ENCODE data around the gene PSKH1. TPM values are rescaled to one million over a fixed set of nuclear protein-coding genes. Genes with fewer than 3 reads are reported as not detected.

PSKH1 gene
- total RNA-seq, 1 experiment from 2014 or later: 24.2 TPM

- DNase-seq (ENCODE audit: low spot score): no peak
- Histone ChIP-seq H3K9me3 (ENCODE audit: low read depth, low read length, poor library complexity, severe bottlenecking) (no peaks in the 10 kb centered on the region), H3K36me3 (ENCODE audit: insufficient read depth, low read length, poor library complexity, severe bottlenecking) (peaks cover 11% of the 10 kb centered on the region), H3K27ac (ENCODE audit: low read depth, low read length, poor library complexity, severe bottlenecking) (no peak overlapping the region), H3K27me3 (replicated peaks; ENCODE audit: insufficient read depth, low read depth, low read length, poor library complexity) (no peaks in the 10 kb centered on the region), H3K4me1 (ENCODE audit: insufficient read depth, low read length, poor library complexity, severe bottlenecking) (peaks cover 22% of the 10 kb centered on the region), H3K4me3 (ENCODE audit: low read depth, low read length, poor library complexity, severe bottlenecking) (no peak overlapping the region)
- BruUV-seq (replicated peaks): no TSS peak
- intact Hi-C loops (cut with micrococcal nuclease; ENCODE audit: unreplicated experiment): no loop called here
- TF ChIP-seq EZH2 (IDR thresholded peaks at IDR 0.05; ENCODE audit: borderline replicate concordance, low read depth, low read length, poor library complexity, severe bottlenecking) (no peak), CTCF (conservative IDR thresholded peaks at IDR 0.05; ENCODE audit: low read depth, low read length) (no peak)
- ChIA-PET POLR2A (ENCODE audit: low non-redundant PET) (interaction anchor here (0.6 kb wide), 1 partner anchor 32 kb away, joined by 3 read pairs; no protein-coding TSS in a partner anchor), CTCF (interaction anchor here (0.6 to 1.2 kb wide), 2 partner anchors 40 to 41 kb away, joined by 3 read pairs; partner anchors contain the start of gene NRN1L)
Measured at GRCh38 chr16:67924140-67924906, 31.3 kb downstream of the PSKH1 start.

GRCh38 chr16:67926181-67926750 lies 33.2 kb downstream of the PSKH1 start:
- Histone ChIP-seq H3K9me3 (ENCODE audit: low read depth, low read length, poor library complexity, severe bottlenecking) (no peaks in the 10 kb centered on the region), H3K27ac (ENCODE audit: low read depth, low read length, poor library complexity, severe bottlenecking) (peak overlapping the region; percentile 63), H3K36me3 (ENCODE audit: insufficient read depth, low read length, poor library complexity, severe bottlenecking) (peaks cover 12% of the 10 kb centered on the region), H3K27me3 (replicated peaks; ENCODE audit: insufficient read depth, low read depth, low read length, poor library complexity) (no peaks in the 10 kb centered on the region), H3K4me3 (ENCODE audit: low read depth, low read length, poor library complexity, severe bottlenecking) (no peak overlapping the region), H3K4me1 (ENCODE audit: insufficient read depth, low read length, poor library complexity, severe bottlenecking) (peaks cover 22% of the 10 kb centered on the region)
- intact Hi-C loops (cut with micrococcal nuclease; ENCODE audit: unreplicated experiment): loop anchor here (5.0 kb wide), 1 partner anchor 404 kb away; no protein-coding TSS in a partner anchor
- no peak for TF ChIP-seq EZH2 (IDR thresholded peaks at IDR 0.05; ENCODE audit: borderline replicate concordance, low read depth, low read length, poor library complexity, severe bottlenecking)
- TF ChIP-seq CTCF (conservative IDR thresholded peaks at IDR 0.05; ENCODE audit: low read depth, low read length): peak; percentile 29; the same call in 1 of the 2 replicates
- BruUV-seq (replicated peaks): no TSS peak
- POLR2A ChIA-PET (ENCODE audit: low non-redundant PET): no interaction called here
- DNase-seq (ENCODE audit: low spot score): peak; percentile 89
- CTCF ChIA-PET: interaction anchor here (0.6 to 3.3 kb wide), 3 partner anchors 9 to 404 kb away, joined by 7 to 15 read pairs (median 8); partner anchors contain the start of gene NRN1L

GRCh38 chr16:67927131-67927941 lies 34.3 kb downstream of the PSKH1 start:
- no peaks in the 10 kb centered on the region for H3K9me3 ChIP-seq (ENCODE audit: low read depth, low read length, poor library complexity, severe bottlenecking)
- BruUV-seq (replicated peaks): no TSS peak
- H3K36me3 ChIP-seq (ENCODE audit: insufficient read depth, low read length, poor library complexity, severe bottlenecking): peaks cover 15% of the 10 kb centered on the region
- CTCF ChIA-PET: interaction anchor here (1.3 to 3.3 kb wide), 2 partner anchors 43 to 111 kb away, joined by 3 to 15 read pairs; partner anchors contain the start of gene NRN1L
- no peak overlapping the region for H3K4me3 ChIP-seq (ENCODE audit: low read depth, low read length, poor library complexity, severe bottlenecking)
- H3K4me1 ChIP-seq (ENCODE audit: insufficient read depth, low read length, poor library complexity, severe bottlenecking): peaks cover 22% of the 10 kb centered on the region
- TF ChIP-seq CTCF (conservative IDR thresholded peaks at IDR 0.05; ENCODE audit: low read depth, low read length) (no peak), EZH2 (IDR thresholded peaks at IDR 0.05; ENCODE audit: borderline replicate concordance, low read depth, low read length, poor library complexity, severe bottlenecking) (no peak)
- POLR2A ChIA-PET (ENCODE audit: low non-redundant PET): interaction anchor here (0.5 kb wide), 1 partner anchor 223 kb away, joined by 4 read pairs; no protein-coding TSS in a partner anchor
- intact Hi-C loops (cut with micrococcal nuclease; ENCODE audit: unreplicated experiment): loop anchor here (5.0 kb wide), 1 partner anchor 405 kb away; no protein-coding TSS in a partner anchor
- no peak for DNase-seq (ENCODE audit: low spot score)
- no peaks in the 10 kb centered on the region for H3K27me3 ChIP-seq (replicated peaks; ENCODE audit: insufficient read depth, low read depth, low read length, poor library complexity)
- peak overlapping the region; percentile 63 for H3K27ac ChIP-seq (ENCODE audit: low read depth, low read length, poor library complexity, severe bottlenecking)

Measured in A673 (cell line).